ENCODE data around the gene BSG. TPM values are rescaled to one million over a fixed set of nuclear protein-coding genes. Genes with fewer than 3 reads are reported as not detected.

The BSG gene
- total and polyA plus RNA-seq, 10 of the 15 experiments (the other 5 are each of a cell fraction or from before 2014, with no cell fraction given): 2.8 to 297 (median 199) TPM

GRCh38 chr19:590396-590745 is 18.0 kb downstream of the BSG start:
- BruUV-seq (replicated peaks): no TSS peak
- ChIA-PET RAD21 (ENCODE audit: unreplicated experiment) (no interaction called here), SMC1A (ENCODE audit: uncharacterized antibody, unreplicated experiment) (no interaction called here), CTCF (no interaction called here), POLR2A (no interaction called here)
- no peak overlapping the region for H3K4me3 ChIP-seq
- no peak overlapping the region for H2AFZ ChIP-seq (ENCODE audit: control insufficient read depth, low read depth, low read length)
- H3K36me3 ChIP-seq (ENCODE audit: control insufficient read depth in 2 of 2, insufficient read depth in 2 of 2, low read length in 1 of 2): no peaks in the 10 kb centered on the region
- TF ChIP-seq ESRRA (IDR thresholded peaks at IDR 0.05; ENCODE audit: low read length) (no peak), HCFC1 (IDR thresholded peaks at IDR 0.05; ENCODE audit: low read length) (no peak), E2F8 (IDR thresholded peaks at IDR 0.05; ENCODE audit: low read depth, partially characterized antibody) (no peak), NR2F1 (conservative IDR thresholded peaks at IDR 0.05) (0 out of 2 replicates have a peak, but pooled peaks have one; percentile 18), ZNF687 (IDR thresholded peaks at IDR 0.05) (no peak), GATAD2B (conservative IDR thresholded peaks at IDR 0.05; ENCODE audit: low read depth) (no peak), TCF3 (IDR thresholded peaks at IDR 0.05; ENCODE audit: borderline replicate concordance, insufficient read depth, low read depth, low read length) (no peak), SIN3A (IDR thresholded peaks at IDR 0.05; ENCODE audit: low read depth, low read length) (no peak), NFIC (IDR thresholded peaks at IDR 0.05; ENCODE audit: low read depth, low read length) (no peak), SMC3 (IDR thresholded peaks at IDR 0.05; ENCODE audit: borderline replicate concordance, low read length) (no peak), HDAC6 (IDR thresholded peaks at IDR 0.05; ENCODE audit: unreplicated experiment) (peak; percentile 50), POLR2AphosphoS5 (IDR thresholded peaks at IDR 0.05; ENCODE audit: low read length) (no peak), CTCF (IDR thresholded peaks at IDR 0.05 in 2 of 3, conservative IDR thresholded peaks at IDR 0.05 in 1 of 3; ENCODE audit: control insufficient read depth in 2 of 3, extremely low read depth in 1 of 3, insufficient read depth in 1 of 3, low read depth in 3 of 3, low read length in 3 of 3) (no peak)
- no peak for DNase-seq (ENCODE audit: low read depth, low spot score)
- H3K9me3 ChIP-seq (replicated peaks; ENCODE audit: control insufficient read depth, insufficient read depth, low read length): no peaks in the 10 kb centered on the region
- ATAC-seq: no peak
- intact Hi-C loops (cut with micrococcal nuclease; ENCODE audit: unreplicated experiment) (no loop called here), in situ Hi-C loops (cut with MboI) (no loop called here)
- FAIRE-seq: no peak
- 3% methylated on average over 37 of the region's 50 CpGs for WGBS (ENCODE audit: insufficient coverage, insufficient replicate concordance, low lambda C conversion rate, missing lambda C conversion rate)
- no peak overlapping the region for H3K4me2 ChIP-seq (ENCODE audit: control insufficient read depth, insufficient read depth)
- H3K27ac ChIP-seq (ENCODE audit: control insufficient read depth, insufficient read depth): no peak overlapping the region
- no peaks in the 10 kb centered on the region for H3K79me2 ChIP-seq (ENCODE audit: control insufficient read depth, insufficient read depth, low read length)
- H3K4me1 ChIP-seq (ENCODE audit: control insufficient read depth, insufficient read depth, low read length): no peaks in the 10 kb centered on the region
- H3K9ac ChIP-seq (ENCODE audit: control insufficient read depth, insufficient read depth, low read length): no peak overlapping the region
- H4K20me1 ChIP-seq (ENCODE audit: control insufficient read depth, insufficient read depth): no peaks in the 10 kb centered on the region
- peaks cover 4 to 9% of the 10 kb centered on the region in 2 experiments for H3K27me3 ChIP-seq (replicated peaks in 1 of 2; ENCODE audit: control insufficient read depth in 2 of 2, insufficient read depth in 2 of 2, low read length in 1 of 2)
